Measurements from ENCODE around the gene TTC23. TPM values are rescaled to one million over a fixed set of nuclear protein-coding genes. Genes with fewer than 3 reads are reported as not detected.

Gene TTC23
- polyA plus RNA-seq, 2 of the 4 experiments (the other 2 are of a cell fraction), result 7.0 to 16.5 TPM

DNA sequence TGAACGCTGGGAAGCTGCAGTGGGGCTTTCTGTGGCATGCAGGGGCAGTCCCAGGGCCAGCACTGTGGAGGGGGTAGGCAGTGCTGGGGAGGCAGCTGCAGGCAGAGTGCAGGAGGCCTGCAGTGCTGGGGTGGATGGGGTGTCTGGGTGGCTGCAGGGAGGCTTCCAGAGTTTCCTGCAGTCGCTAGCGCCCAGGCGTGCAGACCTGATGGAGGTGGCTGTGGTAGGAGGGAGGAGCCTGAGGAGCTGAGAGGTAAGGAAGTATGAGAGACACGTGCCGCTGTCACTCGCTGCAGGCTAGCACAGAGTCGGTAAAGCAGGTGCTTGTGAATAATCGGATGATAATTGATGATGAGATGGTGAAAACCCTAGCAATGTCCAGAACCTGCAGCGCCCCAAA is 128.2 kb downstream of the TTC23 start:
- Histone ChIP-seq H3K27ac (peak overlapping the region in 1 of 2 experiments; percentile 91; a peak in 2 of 6 replicates), H3K9me3 (no peaks in the 10 kb centered on the region), H3K4me2 (no peak overlapping the region), H3K4me1 (peaks cover 33% of the 10 kb centered on the region), H3K4me3 (no peak overlapping the region)
- POLR2A ChIA-PET, result interaction anchor here (1.0 kb wide), 1 partner anchor 16 kb away, joined by 3 read pairs; no protein-coding TSS in a partner anchor
- TF ChIP-seq, protein P1, sequence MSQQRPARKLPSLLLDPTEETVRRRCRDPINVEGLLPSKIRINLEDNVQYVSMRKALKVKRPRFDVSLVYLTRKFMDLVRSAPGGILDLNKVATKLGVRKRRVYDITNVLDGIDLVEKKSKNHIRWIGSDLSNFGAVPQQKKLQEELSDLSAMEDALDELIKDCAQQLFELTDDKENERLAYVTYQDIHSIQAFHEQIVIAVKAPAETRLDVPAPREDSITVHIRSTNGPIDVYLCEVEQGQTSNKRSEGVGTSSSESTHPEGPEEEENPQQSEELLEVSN (IDR thresholded peaks at IDR 0.05; ENCODE audit: borderline replicate concordance, low read depth), result no peak
- DNase-seq (ENCODE audit: low read depth in 1 of 2, low spot score in 1 of 2) (no peak), ATAC-seq (no peak), FAIRE-seq (no peak)
- CTCF ChIA-PET, result interaction anchor here (2.8 to 17.9 kb wide), 2 partner anchors 15 to 92 kb away, joined by 15 to 326 read pairs; partner anchors contain the start of gene SYNM
- WGBS (ENCODE audit: missing lambda C conversion rate), result 85% methylated on average over 10 of the region's 10 CpGs

DNA sequence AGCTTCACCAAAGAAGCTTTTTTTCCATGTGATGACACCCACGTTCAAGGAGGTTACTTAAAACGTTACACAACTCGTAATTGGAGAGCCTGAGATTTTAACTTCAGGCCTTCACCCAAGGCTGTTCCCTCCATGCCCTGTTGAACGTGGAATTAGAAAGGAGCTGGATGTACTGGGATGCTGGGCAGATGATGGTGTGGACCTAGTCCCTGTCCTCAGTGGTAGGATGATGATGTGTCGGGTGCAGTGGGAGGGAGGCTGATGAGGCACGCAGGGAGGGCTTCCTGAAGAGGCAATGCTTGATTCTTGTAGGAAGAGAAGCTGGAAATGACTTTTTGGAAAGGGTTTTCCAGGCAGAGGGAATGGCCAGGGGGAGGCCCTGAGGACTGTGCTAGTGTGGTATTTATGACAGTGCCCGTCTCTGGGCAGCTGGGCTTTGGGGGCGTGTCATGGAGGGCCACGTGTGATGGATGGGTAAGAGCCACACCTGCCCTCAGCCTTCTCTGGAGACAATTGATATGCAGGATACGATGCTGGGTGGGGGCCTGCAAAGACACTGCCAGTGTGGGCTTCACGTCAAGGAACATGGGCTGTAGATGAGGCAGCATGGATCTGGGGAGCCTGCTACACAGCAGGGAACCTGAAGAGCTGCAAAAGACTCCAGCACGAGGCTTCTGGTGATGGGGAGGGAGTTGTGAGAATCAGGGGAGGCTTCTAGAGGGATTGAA is 129.2 kb downstream of the TTC23 start:
- Histone ChIP-seq H3K4me1 (peaks cover 30% of the 10 kb centered on the region), H3K27ac (peak overlapping the region in 1 of 2 experiments; percentile 91; a peak in 2 of 6 replicates), H3K4me2 (no peak overlapping the region), H3K9me3 (no peaks in the 10 kb centered on the region), H3K4me3 (no peak overlapping the region)
- WGBS (ENCODE audit: missing lambda C conversion rate), result 92% methylated on average over 12 of the region's 12 CpGs
- DNase-seq (ENCODE audit: low read depth in 1 of 2, low spot score in 1 of 2), result no peak
- POLR2A ChIA-PET, result interaction anchor here (0.6 to 1.2 kb wide), 2 partner anchors 15 to 364 kb away, joined by 4 to 14 read pairs; partner anchors contain the start of gene SYNM
- ATAC-seq, result no peak
- peak; percentile 36 for FAIRE-seq
- CTCF ChIA-PET, result interaction anchor here (2.8 to 17.9 kb wide), 2 partner anchors 14 to 93 kb away, joined by 15 to 326 read pairs; partner anchors contain the start of gene SYNM
- no peak for TF ChIP-seq HOXA7 (CRISPR knock-in tag; IDR thresholded peaks at IDR 0.05)
- no peak for TF ChIP-seq NFE2L2 (conservative IDR thresholded peaks at IDR 0.05; ENCODE audit: low read length)
- TF ChIP-seq BHLHE40 (IDR thresholded peaks at IDR 0.05; ENCODE audit: low read depth, low read length), result no peak
- no peak for TF ChIP-seq ZSCAN20 (CRISPR knock-in tag; IDR thresholded peaks at IDR 0.05)
- TF ChIP-seq EHMT2 (IDR thresholded peaks at IDR 0.05; ENCODE audit: low read depth), result no peak

DNA sequence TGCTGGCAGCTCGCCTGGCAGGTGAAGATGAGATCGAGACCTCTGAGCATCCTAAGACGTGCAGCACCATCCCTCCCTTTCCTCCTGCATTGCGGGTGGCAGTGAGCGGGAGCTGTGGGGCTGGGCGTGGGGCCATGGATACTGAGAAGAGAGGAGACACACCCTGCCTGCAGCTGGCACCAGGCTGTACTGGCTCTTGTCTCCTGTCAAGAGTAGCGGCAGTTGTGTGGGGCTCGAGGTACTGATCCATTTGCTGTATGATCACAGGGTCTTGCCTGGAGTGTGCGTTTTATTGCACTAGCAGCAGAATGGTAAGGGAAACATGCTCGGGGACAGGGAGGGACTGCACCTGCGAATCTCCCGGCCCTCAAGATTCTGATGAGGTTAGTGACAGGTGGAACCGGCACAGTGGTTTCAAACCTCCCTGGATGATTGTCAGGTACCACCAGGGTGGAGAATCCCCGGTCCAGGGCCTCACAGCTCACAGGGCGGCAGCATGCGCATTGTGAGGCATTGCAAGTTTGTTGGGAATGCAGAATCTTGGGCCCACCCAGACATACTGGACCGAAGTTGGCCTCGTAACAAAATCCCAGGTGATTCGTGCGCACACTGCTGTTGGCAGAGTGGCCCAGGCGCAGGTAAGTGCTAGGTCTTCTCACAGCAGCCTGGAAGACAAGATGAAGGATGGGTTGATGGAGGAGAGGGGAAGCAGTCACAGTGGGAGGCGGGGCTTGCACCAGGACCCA is 130.4 kb downstream of the TTC23 start:
- H3K4me3 ChIP-seq, result no peak overlapping the region
- H3K4me1 ChIP-seq, result peaks cover 18% of the 10 kb centered on the region
- ChIA-PET POLR2A (no interaction called here), CTCF (interaction anchor here (0.9 to 17.9 kb wide), 3 partner anchors 12 to 95 kb away, joined by 3 to 326 read pairs (median 7); partner anchors contain the start of gene SYNM)
- ATAC-seq (no peak), FAIRE-seq (no peak), DNase-seq (ENCODE audit: low read depth in 1 of 2, low spot score in 1 of 2) (no peak)
- no peak overlapping the region for H3K4me2 ChIP-seq
- no peak for TF ChIP-seq ESRRA (IDR thresholded peaks at IDR 0.05; ENCODE audit: borderline replicate concordance, low read length)
- TF ChIP-seq CHD2 (IDR thresholded peaks at IDR 0.05; ENCODE audit: low read length, partially characterized antibody), result no peak
- no peak for TF ChIP-seq RFX5 (IDR thresholded peaks at IDR 0.05)
- TF ChIP-seq TP53 (CRISPR knock-in tag; IDR thresholded peaks at IDR 0.05), result no peak
- no peak for TF ChIP-seq MAFK (IDR thresholded peaks at IDR 0.05; ENCODE audit: partially characterized antibody)
- TF ChIP-seq, protein P2, sequence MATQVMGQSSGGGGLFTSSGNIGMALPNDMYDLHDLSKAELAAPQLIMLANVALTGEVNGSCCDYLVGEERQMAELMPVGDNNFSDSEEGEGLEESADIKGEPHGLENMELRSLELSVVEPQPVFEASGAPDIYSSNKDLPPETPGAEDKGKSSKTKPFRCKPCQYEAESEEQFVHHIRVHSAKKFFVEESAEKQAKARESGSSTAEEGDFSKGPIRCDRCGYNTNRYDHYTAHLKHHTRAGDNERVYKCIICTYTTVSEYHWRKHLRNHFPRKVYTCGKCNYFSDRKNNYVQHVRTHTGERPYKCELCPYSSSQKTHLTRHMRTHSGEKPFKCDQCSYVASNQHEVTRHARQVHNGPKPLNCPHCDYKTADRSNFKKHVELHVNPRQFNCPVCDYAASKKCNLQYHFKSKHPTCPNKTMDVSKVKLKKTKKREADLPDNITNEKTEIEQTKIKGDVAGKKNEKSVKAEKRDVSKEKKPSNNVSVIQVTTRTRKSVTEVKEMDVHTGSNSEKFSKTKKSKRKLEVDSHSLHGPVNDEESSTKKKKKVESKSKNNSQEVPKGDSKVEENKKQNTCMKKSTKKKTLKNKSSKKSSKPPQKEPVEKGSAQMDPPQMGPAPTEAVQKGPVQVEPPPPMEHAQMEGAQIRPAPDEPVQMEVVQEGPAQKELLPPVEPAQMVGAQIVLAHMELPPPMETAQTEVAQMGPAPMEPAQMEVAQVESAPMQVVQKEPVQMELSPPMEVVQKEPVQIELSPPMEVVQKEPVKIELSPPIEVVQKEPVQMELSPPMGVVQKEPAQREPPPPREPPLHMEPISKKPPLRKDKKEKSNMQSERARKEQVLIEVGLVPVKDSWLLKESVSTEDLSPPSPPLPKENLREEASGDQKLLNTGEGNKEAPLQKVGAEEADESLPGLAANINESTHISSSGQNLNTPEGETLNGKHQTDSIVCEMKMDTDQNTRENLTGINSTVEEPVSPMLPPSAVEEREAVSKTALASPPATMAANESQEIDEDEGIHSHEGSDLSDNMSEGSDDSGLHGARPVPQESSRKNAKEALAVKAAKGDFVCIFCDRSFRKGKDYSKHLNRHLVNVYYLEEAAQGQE (IDR thresholded peaks at IDR 0.05), result no peak
- no peak overlapping the region for H3K27ac ChIP-seq
- H3K9me3 ChIP-seq, result no peaks in the 10 kb centered on the region
- 89% methylated on average over 22 of the region's 22 CpGs for WGBS (ENCODE audit: missing lambda C conversion rate)

DNA sequence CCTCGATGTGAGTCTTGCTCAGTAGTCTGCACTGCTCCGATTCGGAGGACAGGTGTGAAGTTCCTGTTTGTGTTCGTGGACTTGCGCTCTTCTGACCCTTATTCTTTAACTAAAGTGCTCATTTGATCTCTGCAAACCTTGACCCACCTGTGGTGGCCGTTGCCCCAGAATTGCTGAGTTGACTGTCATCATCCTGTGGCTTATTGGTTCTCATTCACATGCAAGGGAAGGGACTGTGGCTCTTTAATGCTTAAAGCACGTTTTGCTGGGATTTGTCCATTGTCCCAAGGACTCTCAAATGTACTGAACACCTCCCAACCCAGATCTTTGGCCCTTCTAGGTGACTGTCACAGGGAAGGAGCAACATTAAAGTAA is 131.1 kb downstream of the TTC23 start:
- ATAC-seq, result no peak

More for the DNA sequence above, 131.1 kb downstream of the TTC23 start:
- Histone ChIP-seq H3K4me3 (no peak overlapping the region), H3K9me3 (no peaks in the 10 kb centered on the region), H3K4me1 (peaks cover 14% of the 10 kb centered on the region), H3K27ac (no peak overlapping the region), H3K4me2 (no peak overlapping the region)
- TF ChIP-seq CHD2 (IDR thresholded peaks at IDR 0.05; ENCODE audit: low read length, partially characterized antibody) (no peak), HOXA7 (CRISPR knock-in tag; IDR thresholded peaks at IDR 0.05) (no peak), MAFK (IDR thresholded peaks at IDR 0.05; ENCODE audit: partially characterized antibody) (peak; percentile 1)
- DNase-seq (ENCODE audit: low read depth in 1 of 2, low spot score in 1 of 2) (no peak), FAIRE-seq (no peak)
- 87% methylated on average over 7 of the region's 7 CpGs for whole genome bisulfite sequencing (ENCODE audit: missing lambda C conversion rate)
- POLR2A ChIA-PET, result no interaction called here
- CTCF ChIA-PET, result interaction anchor here (1.8 to 2.8 kb wide), 3 partner anchors 13 to 95 kb away, joined by 7 to 14 read pairs (median 10); no protein-coding TSS in a partner anchor

Measured in A549 (cell line).